Glomerular visceral epithelial cell (primary cell): ENCODE data around the gene FZD10.

Experiments
- DNase-seq: peaks from one replicate; pipeline ENCODE4 v3.0.0-alpha.2; 2016; ENCODE audit errors: extremely low spot score

Gene FZD10, protein sequence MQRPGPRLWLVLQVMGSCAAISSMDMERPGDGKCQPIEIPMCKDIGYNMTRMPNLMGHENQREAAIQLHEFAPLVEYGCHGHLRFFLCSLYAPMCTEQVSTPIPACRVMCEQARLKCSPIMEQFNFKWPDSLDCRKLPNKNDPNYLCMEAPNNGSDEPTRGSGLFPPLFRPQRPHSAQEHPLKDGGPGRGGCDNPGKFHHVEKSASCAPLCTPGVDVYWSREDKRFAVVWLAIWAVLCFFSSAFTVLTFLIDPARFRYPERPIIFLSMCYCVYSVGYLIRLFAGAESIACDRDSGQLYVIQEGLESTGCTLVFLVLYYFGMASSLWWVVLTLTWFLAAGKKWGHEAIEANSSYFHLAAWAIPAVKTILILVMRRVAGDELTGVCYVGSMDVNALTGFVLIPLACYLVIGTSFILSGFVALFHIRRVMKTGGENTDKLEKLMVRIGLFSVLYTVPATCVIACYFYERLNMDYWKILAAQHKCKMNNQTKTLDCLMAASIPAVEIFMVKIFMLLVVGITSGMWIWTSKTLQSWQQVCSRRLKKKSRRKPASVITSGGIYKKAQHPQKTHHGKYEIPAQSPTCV

DNA sequence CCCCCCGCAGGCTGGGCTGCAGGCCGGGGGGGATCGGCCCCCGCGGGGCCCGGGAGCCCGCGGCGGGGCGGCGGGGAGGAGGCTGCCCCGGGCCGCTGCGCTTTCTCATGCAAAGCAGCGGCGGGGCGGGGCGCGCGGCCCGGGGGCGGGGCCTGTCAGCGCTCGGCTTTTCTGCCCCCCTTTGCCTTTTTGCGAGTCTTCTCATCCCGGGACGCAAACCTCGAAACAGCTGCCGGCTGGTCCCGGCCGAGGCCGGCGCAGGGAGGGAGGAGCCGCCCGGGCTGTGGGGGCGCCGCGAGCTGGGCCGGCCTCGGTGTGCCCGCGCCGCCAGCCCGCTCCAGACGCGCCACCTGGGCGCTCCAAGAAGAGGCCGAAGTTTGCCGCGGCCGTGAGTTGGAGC is at the start of gene FZD10:
TSS of gene FZD10 (plus strand) at position 198 of the 400 bp plus-strand sequence. CDS start 479 bp downstream, outside the sequence.
- DNase-seq, result no peak

GRCh38 chr12:130114952-130115351 is 47.3 kb upstream of the FZD10 start:
- no peak for DNase-seq

GRCh38 chr12:130115646-130116045 is 46.6 kb upstream of the FZD10 start:
- DNase-seq, result no peak

DNA sequence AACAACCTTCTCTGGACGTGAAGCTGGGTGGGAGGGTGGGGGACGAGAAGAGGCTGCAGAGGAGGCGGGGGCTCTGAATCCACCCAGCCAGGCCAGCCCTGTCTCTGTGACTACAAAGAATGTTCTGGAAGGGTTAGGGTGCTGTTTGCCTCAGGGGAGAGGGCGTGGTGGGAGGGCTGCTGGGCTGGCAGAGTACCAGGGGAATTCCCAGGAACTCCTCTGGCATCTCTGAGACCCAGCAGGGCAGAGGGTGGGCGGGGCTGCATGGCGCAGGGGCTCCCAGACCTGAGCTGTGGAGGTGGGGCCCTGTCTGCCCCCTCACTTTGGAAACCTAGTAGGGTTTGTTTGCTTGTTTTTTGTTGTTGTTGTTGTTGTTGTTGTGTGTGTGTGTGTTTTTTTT is 45.5 kb upstream of the FZD10 start:
- DNase-seq, result no peak

DNA sequence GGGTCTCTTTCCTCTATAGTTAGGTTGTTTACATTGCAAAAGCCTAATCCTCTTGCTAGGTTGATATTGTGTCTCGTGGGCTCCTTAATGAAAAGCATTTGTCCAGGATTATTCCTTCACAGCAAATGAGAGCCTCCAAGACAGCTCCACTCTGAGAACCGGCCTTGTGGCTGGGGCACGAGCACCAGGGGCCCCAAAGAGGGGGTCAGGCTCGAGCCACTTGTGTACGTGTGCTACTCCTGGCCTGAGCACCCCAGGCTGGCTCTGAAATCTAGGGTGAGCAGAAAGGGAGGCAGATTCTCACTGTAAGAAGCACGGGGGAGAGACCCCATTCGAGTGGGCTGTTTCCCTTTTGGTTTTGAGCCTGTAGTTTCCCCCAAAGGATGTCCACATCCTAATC is 45.0 kb upstream of the FZD10 start:
- no peak for DNase-seq

DNA sequence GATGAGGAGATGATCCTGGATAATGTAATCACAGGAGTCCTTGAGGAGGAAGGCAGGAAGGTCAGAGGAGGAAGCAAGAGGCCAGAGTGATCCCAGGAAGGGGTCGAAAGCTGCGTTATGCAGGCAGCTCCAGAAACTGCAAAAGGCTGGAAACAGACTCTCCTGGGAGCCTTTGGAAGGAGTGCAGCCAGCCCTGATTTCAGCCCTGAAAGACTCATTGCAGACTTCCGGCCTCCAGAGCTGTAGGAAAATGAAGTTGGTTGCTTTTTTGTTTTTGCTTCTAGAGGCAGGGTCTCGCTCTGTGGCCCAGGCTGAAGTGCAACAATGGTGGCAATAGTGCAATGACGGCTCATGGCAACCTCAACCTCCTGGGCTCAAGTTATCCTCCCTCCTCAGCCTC is 44.6 kb upstream of the FZD10 start:
- DNase-seq, result no peak

DNA sequence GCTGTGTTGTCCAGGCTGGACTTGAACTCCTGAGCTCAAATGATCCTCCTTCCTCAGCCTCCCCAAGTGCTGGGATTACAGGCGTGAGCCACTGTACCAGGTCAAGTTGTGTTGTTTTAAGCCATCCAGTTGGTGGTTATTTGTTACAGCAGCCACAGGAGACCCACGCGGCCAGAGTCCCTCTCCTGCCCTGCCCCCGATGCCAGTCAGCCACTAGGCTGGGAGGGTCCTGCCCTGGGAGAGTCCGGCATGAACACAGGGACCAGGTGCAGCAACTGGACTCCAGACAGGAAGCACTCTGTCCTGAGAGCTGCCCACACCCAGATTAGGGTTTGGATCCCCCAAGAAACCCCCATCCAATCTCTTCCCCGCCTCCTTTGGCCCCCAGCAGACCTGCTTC is 44.1 kb upstream of the FZD10 start:
- no peak for DNase-seq

DNA sequence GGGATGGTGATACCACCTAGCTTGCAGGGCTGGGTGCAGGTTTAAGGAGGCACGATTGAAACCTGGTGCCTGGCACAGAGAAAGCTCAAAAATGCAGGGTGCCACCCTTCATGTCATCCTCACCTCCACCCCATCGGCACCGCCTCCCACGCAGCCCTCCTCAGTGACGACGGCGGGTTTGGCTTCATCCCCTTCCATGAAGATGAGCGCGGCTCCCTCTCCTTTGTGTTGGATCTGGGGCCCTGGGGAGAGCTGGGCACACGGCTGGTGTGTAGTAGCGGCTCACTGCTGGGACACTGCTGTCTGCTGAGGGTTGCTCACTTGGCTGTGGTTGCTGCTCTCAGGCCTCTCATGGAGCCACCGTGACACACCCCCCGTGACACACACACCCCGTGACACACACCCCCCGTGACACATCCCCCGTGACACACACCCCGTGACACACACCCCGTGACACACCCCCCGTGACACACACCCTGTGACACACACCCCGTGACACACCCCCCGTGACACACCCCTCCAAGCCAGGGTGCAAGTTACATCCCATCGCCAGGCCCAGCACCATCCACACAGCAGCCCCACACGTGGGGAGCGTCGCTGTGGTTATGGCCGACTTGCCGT is 42.9 kb upstream of the FZD10 start:
- no peak for DNase-seq

DNA sequence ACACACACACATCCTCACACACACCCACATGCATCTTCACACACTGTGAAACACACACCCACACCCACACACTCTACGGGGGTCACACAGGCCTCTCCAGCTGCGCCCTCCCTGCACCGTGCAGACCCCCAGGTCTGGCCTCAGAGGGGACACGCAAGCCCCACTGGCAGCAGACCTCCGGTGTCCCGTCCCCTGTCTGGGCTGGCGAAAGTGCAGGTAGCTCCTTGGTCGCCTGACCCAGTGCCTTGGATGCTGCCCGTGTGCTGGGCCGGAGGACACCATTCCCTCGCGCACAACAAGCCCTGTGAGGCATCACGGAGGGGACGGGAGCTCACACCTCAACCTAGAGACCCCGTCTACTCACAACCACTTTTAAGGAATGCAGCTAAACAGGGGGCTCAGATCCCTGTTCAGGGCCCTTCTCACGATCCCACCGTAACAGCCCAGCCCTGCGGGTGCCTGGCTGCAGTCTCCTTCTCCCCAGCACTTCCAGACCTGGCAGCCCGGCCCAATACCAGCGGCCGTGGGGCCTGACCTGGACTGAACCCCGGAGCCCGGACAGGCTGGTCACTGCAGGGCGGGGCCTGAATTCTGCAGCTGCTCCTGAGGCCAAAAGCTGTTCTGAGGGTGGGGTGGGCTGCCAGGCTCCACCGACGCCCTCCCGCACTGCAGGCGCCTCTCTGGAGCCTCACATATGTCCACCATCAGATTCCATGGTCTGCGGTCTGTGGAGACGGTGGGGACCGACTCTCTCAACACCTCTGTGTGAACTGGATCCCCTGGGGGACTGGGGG is 42.1 kb upstream of the FZD10 start:
- no peak for DNase-seq

DNA sequence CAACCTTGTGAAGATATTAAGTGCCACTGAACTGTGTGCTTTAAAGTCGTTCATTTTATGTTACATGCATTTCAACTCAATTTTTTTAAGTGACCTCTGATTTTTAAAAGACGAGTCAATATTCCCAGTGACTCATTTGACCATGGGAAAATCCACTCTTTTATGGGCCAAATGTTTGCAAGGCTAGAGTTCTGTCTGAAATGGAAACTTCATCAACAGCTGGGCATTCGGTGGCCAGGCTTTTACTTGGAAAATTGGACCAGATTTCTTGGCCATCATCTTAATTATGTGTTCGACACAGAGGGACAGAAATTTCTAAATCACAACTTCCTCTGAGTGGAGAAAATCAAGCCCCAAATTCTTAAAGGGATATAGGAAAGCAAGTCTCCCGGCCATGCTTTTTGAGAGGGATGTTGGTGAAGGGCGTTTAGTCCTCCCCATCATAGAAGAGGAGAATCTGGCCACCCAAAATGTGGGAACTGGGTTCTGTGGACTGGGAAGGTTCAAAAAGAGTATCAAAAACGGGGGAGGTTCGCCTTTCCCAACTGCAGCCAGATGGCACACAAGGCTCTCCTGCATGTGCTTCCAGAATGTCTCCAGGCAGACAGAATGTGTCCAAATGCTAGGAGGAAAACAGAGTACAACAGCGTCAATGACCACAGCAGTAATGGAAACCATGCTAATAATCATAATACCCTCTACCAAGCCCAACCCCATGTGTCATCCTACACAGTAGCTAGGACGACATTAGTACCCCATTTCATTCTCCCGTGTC is 40.9 kb upstream of the FZD10 start:
- DNase-seq, result no peak

GRCh38 chr12:130122356-130122755 is 39.9 kb upstream of the FZD10 start:
- no peak for DNase-seq

DNA sequence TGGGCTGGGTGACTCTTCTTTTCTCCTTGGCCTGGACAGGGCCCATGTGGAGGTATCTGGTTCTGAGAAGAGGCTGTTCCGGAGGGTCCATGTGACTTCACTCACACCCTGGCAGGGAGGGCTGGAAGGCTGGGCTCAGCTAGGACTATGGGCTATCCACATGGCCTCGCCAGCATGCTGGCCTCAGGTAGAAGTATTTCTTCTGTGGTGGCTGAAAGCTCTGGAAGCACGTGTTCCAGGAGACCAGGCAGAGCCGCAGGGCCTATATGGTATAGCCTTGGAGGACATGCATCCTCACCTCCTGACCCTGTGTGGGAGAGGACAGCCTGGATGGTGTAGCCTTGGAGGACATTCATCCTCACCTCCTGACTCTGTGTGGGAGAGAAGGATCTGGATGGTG is 38.2 kb upstream of the FZD10 start:
- DNase-seq, result no peak

DNA sequence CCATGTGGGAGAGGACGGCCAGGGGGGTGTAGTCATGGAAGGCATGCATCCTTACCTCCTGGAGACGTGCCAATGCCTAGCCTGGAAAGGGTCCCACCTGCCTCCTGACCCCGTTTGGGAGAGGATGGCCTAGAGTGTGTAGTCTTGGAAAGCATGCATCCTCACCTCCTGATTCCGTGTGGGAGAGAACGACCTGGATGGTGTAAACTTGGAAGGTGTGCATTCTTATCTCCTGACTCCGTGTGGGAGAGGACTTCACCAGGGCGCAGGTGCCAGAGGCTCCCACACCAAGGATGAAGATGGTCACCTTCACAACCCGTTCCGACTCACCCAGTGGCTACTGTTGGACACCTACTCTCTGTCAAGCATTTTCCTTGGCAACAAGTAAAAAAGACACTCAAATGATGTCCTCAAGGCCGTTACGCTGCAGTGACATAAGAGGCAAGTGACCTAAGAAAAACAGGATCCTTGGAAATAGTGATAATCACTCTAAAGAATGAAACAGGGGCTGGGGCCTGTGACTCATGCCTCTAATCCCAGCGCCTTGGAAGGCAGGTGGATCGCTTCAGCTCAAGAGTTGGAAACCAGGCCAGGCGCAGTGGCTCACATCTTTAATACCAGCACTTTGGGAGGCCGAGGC is 37.5 kb upstream of the FZD10 start:
- no peak for DNase-seq

DNA sequence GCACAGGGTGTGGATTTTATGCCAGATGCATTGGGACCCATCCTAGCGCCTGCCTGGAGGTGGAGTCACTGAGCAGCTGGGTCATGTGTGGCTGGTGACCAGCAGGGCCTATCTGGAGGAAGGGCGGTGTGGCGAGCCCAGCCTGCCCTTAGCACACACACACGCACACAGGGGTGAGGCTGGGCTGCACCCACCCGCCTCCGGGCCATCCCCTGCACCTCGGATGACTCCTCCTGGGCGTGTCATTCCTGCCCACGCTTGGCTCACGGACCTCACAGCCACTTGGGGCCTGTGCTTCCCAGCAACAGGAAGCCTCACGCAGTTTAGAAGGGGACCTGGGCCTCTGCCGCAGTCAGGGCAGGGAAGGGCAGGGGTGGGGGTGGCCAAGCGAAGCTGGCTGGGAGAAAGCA is 36.2 kb upstream of the FZD10 start:
- no peak for DNase-seq

- no peak for DNase-seq
These were observed 34.7 kb upstream of the FZD10 start for GRCh38 chr12:130127532-130127911.

DNA sequence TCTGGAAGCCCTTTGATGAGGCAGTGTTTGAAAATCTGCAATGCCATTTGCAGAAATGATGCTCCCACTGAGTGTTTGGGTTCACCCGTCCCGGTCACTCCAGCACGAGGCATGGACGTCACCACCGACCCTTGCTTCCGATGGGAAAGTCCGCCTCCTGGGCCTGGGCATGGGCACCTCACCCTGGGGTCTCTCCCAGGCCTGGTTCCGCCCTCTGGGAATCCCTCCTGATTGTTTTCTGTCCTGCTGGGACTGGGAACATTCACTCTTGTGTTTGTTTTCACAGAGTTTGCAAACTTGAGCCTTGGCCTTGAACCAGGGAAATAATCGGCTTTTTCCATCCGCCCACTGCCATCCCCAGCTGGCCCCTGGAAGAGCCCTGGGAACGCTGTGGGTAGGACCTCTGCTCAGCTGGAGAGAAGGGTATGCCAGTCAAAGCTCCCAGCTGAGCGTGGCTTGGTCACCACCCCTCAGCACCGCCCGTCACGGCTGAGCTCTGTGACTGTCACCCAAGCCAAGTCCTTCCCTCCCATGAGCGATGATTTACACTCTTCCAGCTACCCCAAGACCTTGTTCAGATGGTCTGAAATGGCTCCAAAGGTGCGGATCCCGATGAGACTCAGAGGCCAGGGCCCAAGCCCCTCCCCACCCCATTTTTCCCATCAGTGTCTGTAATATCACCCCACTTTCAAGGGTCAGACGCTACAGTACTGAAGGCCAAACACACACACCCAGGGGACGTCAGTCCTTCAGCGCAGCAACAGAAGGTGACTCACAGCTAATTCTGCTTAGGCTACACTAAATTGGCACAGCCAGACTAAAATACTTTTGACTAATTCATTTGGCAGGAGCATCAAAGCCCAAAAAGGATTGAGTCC is 34.1 kb upstream of the FZD10 start:
- DNase-seq, result no peak

GRCh38 chr12:130128790-130129735 is 33.2 kb upstream of the FZD10 start:
- no peak for DNase-seq

GRCh38 chr12:130130346-130130745 is 31.9 kb upstream of the FZD10 start:
- no peak for DNase-seq

DNA sequence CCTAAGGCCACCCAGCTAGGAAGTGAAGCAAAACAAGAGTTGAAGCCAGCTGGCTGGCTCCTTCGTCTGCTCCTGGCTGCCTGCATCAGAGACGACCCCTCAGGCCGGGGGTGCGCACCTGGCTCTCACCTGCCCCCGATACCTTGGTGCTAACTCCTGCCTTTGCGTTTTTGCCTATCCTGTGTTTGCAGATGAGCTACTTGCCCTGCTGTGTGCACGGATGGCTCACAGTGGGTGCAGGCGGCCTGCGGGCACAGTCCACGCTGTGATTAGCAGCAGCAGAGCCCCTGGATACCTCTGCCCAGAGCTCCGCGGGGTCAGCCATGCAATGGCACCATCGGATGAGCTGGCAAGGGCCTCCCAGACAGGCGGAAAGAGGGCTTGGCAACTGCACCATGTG is 31.2 kb upstream of the FZD10 start:
- no peak for DNase-seq
